Type B pancreatic cell (in vitro differentiated cells): ENCODE measurements around the gene RTN4RL1. TPM values are rescaled to one million over a fixed set of nuclear protein-coding genes. Genes with fewer than 3 reads are reported as not detected.

Source experiments
- DNase-seq: peaks from one replicate; pipeline ENCODE4 v3.0.0; 2021; ENCODE audit warnings: mixed read lengths; ENCODE audit not compliant: unreplicated experiment; ENCODE audit errors: extremely low spot score
- H3K27ac Mint-ChIP-seq: 2 replicates; pipeline ENCODE4 v1.8.0; 2021; ENCODE audit warnings: mild to moderate bottlenecking, mixed read lengths
- H3K27me3 Mint-ChIP-seq: 2 replicates; pipeline ENCODE4 v1.8.0; 2021; ENCODE audit warnings: mixed read lengths
- H3K36me3 Mint-ChIP-seq: 2 replicates; pipeline ENCODE4 v1.8.0; 2021; ENCODE audit warnings: mixed read lengths
- H3K4me1 Mint-ChIP-seq: one replicate; pipeline ENCODE4 v1.8.0; 2021; ENCODE audit warnings: mixed read lengths; ENCODE audit not compliant: unreplicated experiment
- H3K4me3 Mint-ChIP-seq: 2 replicates; pipeline ENCODE4 v1.8.0; 2021; ENCODE audit warnings: mild to moderate bottlenecking, mixed read lengths
- H3K9me3 Mint-ChIP-seq: 2 replicates; pipeline ENCODE4 v1.8.0; 2021; ENCODE audit warnings: mixed read lengths
- total RNA-seq: library from RNA; stranded (reverse); gene quantifications from 2 replicates; pipeline ENCODE4 v1.2.1, GENCODE V29; 2021; ENCODE audit warnings: low replicate concordance
- TF ChIP-seq, protein P1 (sequence below): fragments of 200-600 bp; sonication (generic); conservative IDR thresholded peaks from 2 replicates; pipeline ENCODE4 v1.5.0; 2021; ENCODE audit warnings: antibody characterized with exemption, mild to moderate bottlenecking

Gene RTN4RL1
- total RNA-seq, 1 donor from 2014 or later, result 1.7 TPM

GRCh38 chr17:1908699-1909309, 116.3 kb downstream of the RTN4RL1 start:
- H3K27me3 Mint-ChIP-seq, result peaks cover 81% of the 10 kb centered on the region
- H3K4me1 Mint-ChIP-seq, result peaks cover 36% of the 10 kb centered on the region
- H3K36me3 Mint-ChIP-seq, result no peaks in the 10 kb centered on the region
- no peak overlapping the region for H3K27ac Mint-ChIP-seq
- H3K9me3 Mint-ChIP-seq, result no peaks in the 10 kb centered on the region
- no peak for DNase-seq
- peak overlapping the region; percentile 82 for H3K4me3 Mint-ChIP-seq
- TF ChIP-seq, protein P1, sequence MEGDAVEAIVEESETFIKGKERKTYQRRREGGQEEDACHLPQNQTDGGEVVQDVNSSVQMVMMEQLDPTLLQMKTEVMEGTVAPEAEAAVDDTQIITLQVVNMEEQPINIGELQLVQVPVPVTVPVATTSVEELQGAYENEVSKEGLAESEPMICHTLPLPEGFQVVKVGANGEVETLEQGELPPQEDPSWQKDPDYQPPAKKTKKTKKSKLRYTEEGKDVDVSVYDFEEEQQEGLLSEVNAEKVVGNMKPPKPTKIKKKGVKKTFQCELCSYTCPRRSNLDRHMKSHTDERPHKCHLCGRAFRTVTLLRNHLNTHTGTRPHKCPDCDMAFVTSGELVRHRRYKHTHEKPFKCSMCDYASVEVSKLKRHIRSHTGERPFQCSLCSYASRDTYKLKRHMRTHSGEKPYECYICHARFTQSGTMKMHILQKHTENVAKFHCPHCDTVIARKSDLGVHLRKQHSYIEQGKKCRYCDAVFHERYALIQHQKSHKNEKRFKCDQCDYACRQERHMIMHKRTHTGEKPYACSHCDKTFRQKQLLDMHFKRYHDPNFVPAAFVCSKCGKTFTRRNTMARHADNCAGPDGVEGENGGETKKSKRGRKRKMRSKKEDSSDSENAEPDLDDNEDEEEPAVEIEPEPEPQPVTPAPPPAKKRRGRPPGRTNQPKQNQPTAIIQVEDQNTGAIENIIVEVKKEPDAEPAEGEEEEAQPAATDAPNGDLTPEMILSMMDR, result peak; percentile 87

DNA sequence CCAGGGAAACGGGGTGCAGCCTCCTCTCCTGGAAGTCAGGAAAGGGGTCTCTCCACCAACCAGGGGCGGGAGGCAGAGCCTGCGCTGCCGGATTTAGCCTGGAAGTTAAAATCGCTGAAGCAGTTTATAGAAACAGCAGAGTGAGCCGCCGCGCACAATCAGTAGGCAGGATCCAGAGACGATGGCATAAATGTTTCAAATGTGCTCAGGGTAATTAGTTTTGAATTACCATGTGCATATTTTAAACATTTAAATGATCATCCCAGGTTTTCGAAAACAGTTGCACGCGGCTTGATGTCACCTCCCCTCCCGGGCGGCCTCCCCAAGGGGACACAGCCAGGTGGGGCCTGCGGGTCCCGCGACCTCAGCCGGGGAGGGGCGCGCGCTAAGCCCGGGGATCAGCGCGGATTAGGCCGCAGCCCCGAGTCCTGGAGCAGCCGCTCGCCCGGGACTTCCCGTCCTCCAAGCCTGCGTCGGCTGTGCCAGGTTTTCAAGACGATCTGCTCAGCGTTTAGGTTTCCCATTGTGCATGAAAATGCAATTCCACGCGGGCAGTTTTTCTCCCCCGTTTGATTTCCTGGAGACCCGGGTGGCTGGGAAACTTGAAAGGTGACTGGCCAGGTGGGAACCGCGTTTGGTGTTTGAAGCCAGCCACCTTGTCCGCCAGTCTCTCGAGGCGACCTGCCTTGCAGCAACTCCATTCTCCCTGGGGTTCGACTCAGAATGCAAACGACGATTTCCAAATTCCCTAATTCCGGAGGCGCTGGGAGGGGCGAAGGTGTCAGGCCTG, 117.0 kb downstream of the RTN4RL1 start:
- peaks cover 80% of the 10 kb centered on the region for H3K27me3 Mint-ChIP-seq
- no peaks in the 10 kb centered on the region for H3K36me3 Mint-ChIP-seq
- no peak for DNase-seq
- peak overlapping the region; percentile 82 for H3K4me3 Mint-ChIP-seq
- H3K27ac Mint-ChIP-seq, result no peak overlapping the region
- peaks cover 36% of the 10 kb centered on the region for H3K4me1 Mint-ChIP-seq
- H3K9me3 Mint-ChIP-seq, result no peaks in the 10 kb centered on the region
- TF ChIP-seq, protein P1, result no peak

DNA sequence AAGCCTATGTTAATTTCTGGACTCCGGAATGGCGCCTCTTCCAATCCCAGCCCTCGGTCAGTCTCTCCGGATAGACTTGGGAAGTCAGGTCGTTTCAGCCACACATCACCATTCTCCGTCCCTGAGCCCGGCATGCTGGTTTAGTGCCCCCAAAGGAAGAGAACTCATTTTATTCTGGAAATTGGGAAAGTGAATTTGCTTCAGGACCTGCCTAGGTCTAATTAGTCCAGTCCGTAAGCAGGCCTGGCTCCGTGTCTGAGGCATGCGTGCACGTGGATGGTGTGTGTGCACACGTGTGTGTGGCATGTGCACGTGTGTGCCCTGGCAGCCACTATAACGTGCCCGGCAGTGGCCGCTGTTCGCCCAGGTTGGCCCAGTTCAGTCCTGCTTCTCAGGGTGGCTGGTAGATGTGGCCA, 117.9 kb downstream of the RTN4RL1 start:
- peaks cover 76% of the 10 kb centered on the region for H3K27me3 Mint-ChIP-seq
- H3K9me3 Mint-ChIP-seq, result no peaks in the 10 kb centered on the region
- H3K27ac Mint-ChIP-seq, result no peak overlapping the region
- peaks cover 36% of the 10 kb centered on the region for H3K4me1 Mint-ChIP-seq
- TF ChIP-seq, protein P1, result no peak
- no peak overlapping the region for H3K4me3 Mint-ChIP-seq
- no peak for DNase-seq
- H3K36me3 Mint-ChIP-seq, result no peaks in the 10 kb centered on the region

DNA sequence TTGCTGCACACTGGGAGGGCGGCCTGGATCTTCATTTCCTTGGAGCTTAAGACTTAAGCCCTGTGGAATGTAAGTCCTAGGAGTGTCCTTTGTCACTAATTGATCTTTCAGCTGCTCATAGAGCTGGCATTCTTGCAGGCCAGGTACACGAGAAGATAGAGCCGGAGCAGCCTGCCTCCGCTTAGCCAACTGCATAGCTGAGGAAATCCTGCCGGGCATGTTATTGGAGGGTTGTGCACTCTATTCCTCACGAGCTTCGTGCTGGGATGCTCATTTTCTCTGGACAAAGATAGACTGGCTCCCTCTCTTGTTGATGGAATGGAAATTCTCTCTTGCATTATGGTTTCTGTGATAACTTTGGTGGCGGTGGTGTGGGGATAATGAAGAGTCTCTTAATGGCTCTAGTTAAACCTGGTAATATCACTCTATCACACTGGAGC, 118.5 kb downstream of the RTN4RL1 start:
- no peaks in the 10 kb centered on the region for H3K9me3 Mint-ChIP-seq
- no peak for DNase-seq
- H3K27ac Mint-ChIP-seq, result peak overlapping the region; percentile 27
- peaks cover 70% of the 10 kb centered on the region for H3K27me3 Mint-ChIP-seq
- H3K4me1 Mint-ChIP-seq, result peaks cover 36% of the 10 kb centered on the region
- H3K4me3 Mint-ChIP-seq, result peak overlapping the region; percentile 39
- TF ChIP-seq, protein P1, result no peak
- no peaks in the 10 kb centered on the region for H3K36me3 Mint-ChIP-seq

DNA sequence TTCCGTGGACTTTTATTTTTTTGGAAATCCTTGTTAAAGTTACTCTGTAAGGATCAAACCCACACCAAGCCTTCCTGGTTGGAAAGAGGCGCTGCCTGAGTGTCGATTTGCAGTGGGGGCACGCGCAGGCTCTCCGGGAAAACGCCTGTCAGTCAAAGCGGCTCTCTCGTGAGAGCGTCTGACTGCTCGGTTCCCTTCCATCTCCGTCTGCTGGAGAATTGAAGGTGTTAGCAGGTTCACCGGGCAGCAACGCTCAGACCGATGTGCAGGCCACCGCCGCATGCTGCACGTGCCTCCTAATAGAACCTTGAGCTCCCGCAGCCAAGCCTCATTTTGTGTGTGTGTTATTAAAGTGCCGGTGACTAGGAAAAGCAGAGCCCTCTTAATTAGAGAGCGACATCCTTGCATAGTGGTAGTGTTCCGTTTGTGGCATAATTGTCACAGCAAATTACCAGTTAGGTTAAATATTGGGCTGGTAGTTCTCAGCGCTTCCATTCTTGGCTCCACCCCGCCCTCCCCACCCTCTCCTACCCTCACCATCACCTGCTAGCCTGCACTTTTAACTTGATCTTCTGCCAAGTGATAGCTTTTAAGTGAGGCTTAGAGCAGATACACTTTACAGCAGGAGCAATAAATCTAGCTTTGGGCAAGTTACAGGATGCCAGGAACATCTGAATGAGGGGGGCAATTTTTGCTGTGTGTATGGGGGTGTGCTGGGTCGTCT, 119.8 kb downstream of the RTN4RL1 start:
- no peaks in the 10 kb centered on the region for H3K9me3 Mint-ChIP-seq
- DNase-seq, result no peak
- H3K4me3 Mint-ChIP-seq, result peak overlapping the region; percentile 18
- peaks cover 33% of the 10 kb centered on the region for H3K4me1 Mint-ChIP-seq
- no peaks in the 10 kb centered on the region for H3K36me3 Mint-ChIP-seq
- H3K27ac Mint-ChIP-seq, result no peak overlapping the region
- peaks cover 64% of the 10 kb centered on the region for H3K27me3 Mint-ChIP-seq
- TF ChIP-seq, protein P1, result no peak
